Activated CD4-positive, alpha-beta T cell treated with anti-CD3 and anti-CD28 coated beads, Interleukin-2, amount 10 ng/mL, durations not matched to agents 7 days and 5 days (primary cell): Measurements from ENCODE around the gene PROP1. TPM values are rescaled to one million over a fixed set of nuclear protein-coding genes. Genes with fewer than 3 reads are reported as not detected.
"Not testable (repeated sequence)": the region's sequence is repeated elsewhere in the genome, so short reads cannot be mapped to it uniquely, and the experiment has no call there.

Experiments
- CTCF ChIA-PET: fragments of 350-600 bp; sonication (Branson Sonifier 250); formaldehyde crosslinking; loops from one replicate; lab custom pipeline; 2021; ENCODE audit warnings: antibody characterized with exemption; lab: Charles Lee
- POLR2A ChIA-PET: fragments of 350-600 bp; sonication (Branson Sonifier 250); formaldehyde crosslinking; loops from one replicate; lab custom pipeline; 2021; ENCODE audit warnings: antibody characterized with exemption; lab: Charles Lee
- DNase-seq: peaks from one replicate; pipeline ENCODE4 v3.0.0-alpha.2; 2020
- H3K27ac Mint-ChIP-seq: one replicate; pipeline ENCODE4 v1.8.0; 2021; ENCODE audit warnings: mild to moderate bottlenecking, moderate library complexity, mixed read lengths
- H3K27me3 Mint-ChIP-seq: one replicate; pipeline ENCODE4 v1.8.0; 2021; ENCODE audit warnings: mixed read lengths
- H3K36me3 Mint-ChIP-seq: one replicate; pipeline ENCODE4 v1.8.0; 2021; ENCODE audit warnings: low read depth, mixed read lengths
- H3K4me1 Mint-ChIP-seq: one replicate; pipeline ENCODE4 v1.8.0; 2021; ENCODE audit warnings: mixed read lengths
- H3K4me3 Mint-ChIP-seq: one replicate; pipeline ENCODE4 v1.8.0; 2021; ENCODE audit warnings: mild to moderate bottlenecking, moderate library complexity, mixed read lengths
- H3K9me3 Mint-ChIP-seq: one replicate; pipeline ENCODE4 v1.8.0; 2021; ENCODE audit warnings: mixed read lengths
- total RNA-seq, 2 experiments: library from RNA; stranded (reverse); gene quantifications; one replicate each; pipeline ENCODE4 v1.2.3, GENCODE V29; 2021

Gene PROP1
- total RNA-seq, 2 experiments from 2014 or later = not detected

DNA sequence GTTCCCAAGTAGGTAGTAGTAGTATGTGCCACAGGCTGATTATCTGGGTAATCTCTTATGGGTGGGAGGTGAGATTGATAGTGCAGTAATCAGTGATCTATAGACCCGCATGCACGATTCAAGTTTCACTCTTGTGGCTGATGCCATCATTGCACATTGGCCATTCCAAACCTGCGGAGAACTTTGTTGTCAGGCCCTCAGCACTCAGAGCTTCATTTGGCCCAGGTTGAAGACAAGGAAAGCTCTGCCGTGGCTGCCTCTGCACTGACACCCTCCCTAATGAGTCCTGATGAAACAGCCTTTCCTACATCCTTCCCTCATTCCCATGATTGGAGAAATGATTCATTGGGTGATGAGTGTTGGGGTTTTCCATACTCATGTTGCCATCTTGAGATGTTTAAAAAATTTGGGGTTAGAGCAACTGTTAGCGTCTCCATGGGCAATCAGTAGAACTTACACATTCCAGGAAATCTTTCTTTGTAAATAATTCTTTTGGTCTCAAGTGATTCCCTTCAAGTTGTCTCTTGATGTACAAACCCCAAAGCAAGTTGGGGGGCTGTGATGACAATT, 22.9 kb downstream of the PROP1 start:
- H3K4me3 Mint-ChIP-seq = no peak overlapping the region
- POLR2A ChIA-PET = no interaction called here
- H3K9me3 Mint-ChIP-seq = peaks cover 2% of the 10 kb centered on the region
- H3K27me3 Mint-ChIP-seq = no peaks in the 10 kb centered on the region
- DNase-seq = no peak
- CTCF ChIA-PET = no interaction called here
- no peak overlapping the region for H3K27ac Mint-ChIP-seq
- no peaks in the 10 kb centered on the region for H3K4me1 Mint-ChIP-seq
- no peaks in the 10 kb centered on the region for H3K36me3 Mint-ChIP-seq

DNA sequence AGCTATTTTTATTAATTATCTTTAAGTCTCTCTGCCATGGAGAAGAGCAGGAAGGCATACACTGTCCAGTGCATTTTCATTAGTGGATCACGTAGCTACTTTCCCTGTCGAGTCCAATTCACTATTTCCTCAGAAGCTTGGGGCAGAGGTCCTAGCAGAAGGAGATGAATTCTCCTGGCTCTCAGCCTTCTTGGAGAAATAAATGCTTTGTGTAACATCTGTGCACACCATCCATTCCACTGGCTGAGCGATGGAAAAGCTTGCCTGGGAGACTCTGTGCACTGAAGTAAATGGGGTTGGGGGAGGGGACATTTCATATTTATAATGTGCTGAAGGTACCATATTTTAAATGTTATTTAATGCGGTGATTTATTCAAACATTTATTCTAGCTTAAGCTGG, 23.4 kb downstream of the PROP1 start:
- Mint-ChIP-seq H3K4me3 (no peak overlapping the region), H3K4me1 (no peaks in the 10 kb centered on the region), H3K27ac (no peak overlapping the region), H3K27me3 (no peaks in the 10 kb centered on the region), H3K9me3 (peaks cover 2% of the 10 kb centered on the region), H3K36me3 (no peaks in the 10 kb centered on the region)
- ChIA-PET CTCF (interaction anchor here (0.8 kb wide), 1 partner anchor 15 kb away, joined by 3 read pairs; no protein-coding TSS in a partner anchor), POLR2A (no interaction called here)
- DNase-seq = peak; percentile 2

DNA sequence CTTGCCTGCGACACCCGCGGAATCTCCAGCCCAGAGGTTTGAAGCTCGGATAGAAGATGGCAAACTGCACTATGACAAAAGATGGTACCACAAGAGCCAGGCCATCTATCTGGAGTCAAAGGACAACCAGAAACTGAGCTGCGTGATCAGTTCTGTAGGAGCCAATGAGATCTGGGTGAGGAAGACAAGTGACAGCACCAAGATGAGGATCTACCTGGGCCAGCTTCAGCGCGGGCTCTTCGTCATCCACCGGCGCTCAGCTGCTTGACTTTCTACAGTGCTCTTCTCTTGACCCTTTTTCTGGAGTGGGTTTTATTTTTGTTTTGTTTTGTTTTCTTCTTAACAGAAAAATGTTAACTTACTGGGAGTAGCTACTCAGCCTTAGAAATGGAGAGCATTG, 24.0 kb downstream of the PROP1 start:
- H3K36me3 Mint-ChIP-seq, POLR2A ChIA-PET, H3K4me3 Mint-ChIP-seq, H3K27ac Mint-ChIP-seq, H3K9me3 Mint-ChIP-seq, H3K4me1 Mint-ChIP-seq, H3K27me3 Mint-ChIP-seq: not testable (repeated sequence)
- peak; percentile 2 for DNase-seq
- CTCF ChIA-PET = interaction anchor here (0.8 kb wide), 1 partner anchor 15 kb away, joined by 3 read pairs; no protein-coding TSS in a partner anchor

DNA sequence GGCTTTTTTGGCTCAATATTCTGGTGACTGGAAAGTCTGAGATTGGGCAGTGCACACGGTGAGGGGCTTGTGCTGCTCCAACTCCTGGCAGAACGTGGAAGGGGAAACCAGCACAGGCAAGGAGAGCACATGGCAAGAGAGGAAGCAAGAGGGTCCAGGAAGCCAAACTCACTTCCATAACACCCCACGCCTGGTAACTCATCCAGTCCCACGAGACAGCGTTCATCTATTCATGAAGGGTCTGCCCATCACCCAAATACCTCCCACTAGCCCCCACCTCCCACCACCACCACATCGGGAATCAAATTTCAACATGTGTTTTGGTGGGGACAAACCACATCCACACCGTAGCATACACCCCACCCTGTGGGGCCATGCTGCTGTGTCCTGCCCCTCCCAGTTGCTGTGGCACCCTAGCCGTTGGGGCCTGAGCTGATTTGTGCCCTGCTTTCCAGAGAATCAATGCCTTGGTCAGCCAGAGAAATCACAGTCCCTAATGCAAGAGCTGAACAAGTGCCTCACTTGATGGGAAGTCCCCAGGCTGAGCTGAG, 27.3 kb downstream of the PROP1 start:
- Mint-ChIP-seq H3K4me1 (no peaks in the 10 kb centered on the region), H3K27me3 (no peaks in the 10 kb centered on the region), H3K27ac (no peak overlapping the region), H3K9me3 (no peaks in the 10 kb centered on the region), H3K36me3 (no peaks in the 10 kb centered on the region), H3K4me3 (no peak overlapping the region)
- POLR2A ChIA-PET = no interaction called here
- CTCF ChIA-PET = no interaction called here
- DNase-seq = peak; percentile 3

DNA sequence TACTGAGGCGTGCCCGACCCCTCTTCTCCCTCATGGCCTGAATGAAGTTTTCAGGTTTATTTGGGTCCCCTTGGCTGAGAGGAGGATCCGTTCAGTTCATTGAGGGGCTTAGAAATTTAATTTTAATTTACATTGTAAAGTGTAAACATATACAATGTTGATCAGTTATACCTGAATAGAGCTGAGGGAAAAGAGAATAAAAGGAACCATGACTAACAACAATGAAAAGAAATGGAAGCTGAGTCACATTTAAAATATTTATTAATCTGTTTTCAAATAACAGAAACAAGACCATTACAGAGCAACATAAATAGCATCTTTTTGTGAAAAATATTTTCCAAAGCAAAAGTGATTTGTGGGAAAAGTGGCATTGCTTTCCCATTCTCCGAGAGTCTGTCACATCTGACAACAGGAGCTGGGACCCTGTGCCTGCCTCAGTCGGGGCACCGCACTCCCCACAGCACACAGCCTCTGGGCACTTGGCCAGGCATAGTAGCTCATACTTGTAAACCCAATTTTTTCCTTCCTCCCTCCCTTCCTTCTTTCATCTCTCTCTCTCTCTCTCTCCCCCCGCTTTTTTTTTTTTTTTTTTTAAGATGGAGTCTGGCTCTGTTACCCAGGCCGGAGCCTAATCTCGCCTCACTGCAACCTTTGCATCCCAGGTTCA, 28.7 kb downstream of the PROP1 start:
- CTCF ChIA-PET = interaction anchor here (0.6 to 0.7 kb wide), 3 partner anchors 12 to 188 kb away, joined by 3 to 6 read pairs (median 3); no protein-coding TSS in a partner anchor
- no peak for DNase-seq
- POLR2A ChIA-PET = no interaction called here
- Mint-ChIP-seq H3K4me1 (no peaks in the 10 kb centered on the region), H3K9me3 (no peaks in the 10 kb centered on the region), H3K27me3 (no peaks in the 10 kb centered on the region), H3K36me3 (no peaks in the 10 kb centered on the region), H3K27ac (no peak overlapping the region), H3K4me3 (no peak overlapping the region)

DNA sequence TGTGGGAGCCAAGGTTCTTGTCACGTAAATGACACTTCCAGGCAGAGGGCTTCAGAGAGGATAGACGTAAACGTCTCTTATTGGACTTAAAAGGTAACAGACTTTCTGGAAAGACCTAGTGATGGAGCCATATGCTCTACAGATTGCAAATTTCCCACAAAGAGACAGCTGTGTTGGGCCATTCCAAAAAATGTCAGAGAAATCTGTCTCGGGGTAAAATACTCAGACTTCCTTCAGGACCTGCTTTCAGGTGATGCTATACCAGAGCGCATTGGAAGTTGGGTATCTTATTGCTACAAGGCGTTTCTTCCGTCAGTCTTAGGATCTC, 29.2 kb downstream of the PROP1 start:
- DNase-seq = no peak
- Mint-ChIP-seq H3K36me3 (no peaks in the 10 kb centered on the region), H3K9me3 (no peaks in the 10 kb centered on the region), H3K27me3 (no peaks in the 10 kb centered on the region), H3K4me3 (no peak overlapping the region), H3K4me1 (no peaks in the 10 kb centered on the region), H3K27ac (no peak overlapping the region)
- ChIA-PET CTCF (no interaction called here), POLR2A (no interaction called here)

DNA sequence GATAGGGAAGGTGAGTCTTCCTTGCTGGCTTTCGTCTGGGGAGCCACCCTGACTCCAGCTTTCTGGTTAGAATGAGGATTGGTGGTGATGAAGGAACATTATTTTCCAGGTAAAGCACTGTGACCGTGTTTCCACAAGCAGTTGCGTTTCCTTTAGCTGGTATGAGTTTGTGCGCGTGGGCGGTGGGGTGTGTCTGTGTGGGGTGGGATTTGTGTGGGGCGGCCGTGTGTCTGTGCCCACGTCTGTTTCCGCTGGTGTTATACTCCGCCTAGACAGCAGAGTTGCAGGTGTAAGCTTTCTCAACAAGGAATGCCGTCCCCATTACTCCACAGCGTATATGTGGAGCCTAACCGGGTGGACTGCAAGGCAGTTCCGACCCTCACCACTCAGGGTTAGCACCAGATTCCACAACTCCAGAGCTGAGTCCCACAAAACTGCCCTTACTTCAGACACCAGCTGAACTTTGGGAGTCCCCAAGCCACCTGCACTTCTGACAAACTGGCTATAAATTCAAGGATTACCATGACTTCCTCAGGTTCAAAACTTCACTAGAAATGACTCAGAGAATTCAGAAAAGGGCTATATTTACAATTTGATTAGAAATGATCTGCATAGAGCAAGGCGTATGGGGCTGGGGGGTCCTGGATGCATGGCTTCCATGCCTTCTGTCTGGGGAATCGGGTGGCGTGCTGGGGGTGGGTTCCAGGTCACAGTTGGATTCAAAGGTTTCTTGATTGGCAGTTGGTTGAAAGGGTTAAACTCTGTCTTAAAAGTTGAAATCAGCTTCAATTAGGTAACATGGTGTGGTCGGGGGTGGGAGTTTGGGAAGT, 29.8 kb downstream of the PROP1 start:
- POLR2A ChIA-PET = no interaction called here
- H3K4me3 Mint-ChIP-seq = no peak overlapping the region

DNA sequence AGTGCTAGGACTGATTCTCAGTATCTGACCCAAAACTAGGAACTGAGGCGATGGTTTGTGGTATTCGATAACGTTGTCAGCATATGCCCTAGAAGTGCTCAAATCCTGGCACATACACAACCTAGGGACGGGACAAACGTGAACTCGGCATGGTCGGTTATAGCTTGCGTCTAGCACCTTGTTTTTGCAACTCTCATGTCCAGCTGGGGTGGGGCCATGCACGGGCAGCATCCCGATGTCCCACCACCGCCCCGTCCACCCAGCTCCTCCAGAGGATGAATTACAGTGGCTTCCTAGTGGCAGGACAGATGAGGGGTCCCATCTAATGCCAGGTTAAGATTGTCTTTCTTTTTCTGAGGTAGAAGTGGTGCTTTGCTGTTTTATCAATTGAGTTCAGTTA, 31.6 kb downstream of the PROP1 start:
- H3K27me3 Mint-ChIP-seq = no peaks in the 10 kb centered on the region
- no peak overlapping the region for H3K4me3 Mint-ChIP-seq
- H3K27ac Mint-ChIP-seq = no peak overlapping the region
- CTCF ChIA-PET = no interaction called here
- H3K4me1 Mint-ChIP-seq = no peaks in the 10 kb centered on the region
- peaks cover 6% of the 10 kb centered on the region for H3K9me3 Mint-ChIP-seq
- DNase-seq = no peak
- H3K36me3 Mint-ChIP-seq = peaks cover 7% of the 10 kb centered on the region
- POLR2A ChIA-PET = interaction anchor here (0.6 kb wide), 1 partner anchor 30 kb away, joined by 3 read pairs; no protein-coding TSS in a partner anchor

More for the DNA sequence above, 29.8 kb downstream of the PROP1 start:
- no peaks in the 10 kb centered on the region for H3K36me3 Mint-ChIP-seq
- H3K4me1 Mint-ChIP-seq = no peaks in the 10 kb centered on the region
- peaks cover under 1% of the 10 kb centered on the region for H3K9me3 Mint-ChIP-seq
- H3K27ac Mint-ChIP-seq = no peak overlapping the region
- no peaks in the 10 kb centered on the region for H3K27me3 Mint-ChIP-seq
- DNase-seq = no peak
- CTCF ChIA-PET = no interaction called here

DNA sequence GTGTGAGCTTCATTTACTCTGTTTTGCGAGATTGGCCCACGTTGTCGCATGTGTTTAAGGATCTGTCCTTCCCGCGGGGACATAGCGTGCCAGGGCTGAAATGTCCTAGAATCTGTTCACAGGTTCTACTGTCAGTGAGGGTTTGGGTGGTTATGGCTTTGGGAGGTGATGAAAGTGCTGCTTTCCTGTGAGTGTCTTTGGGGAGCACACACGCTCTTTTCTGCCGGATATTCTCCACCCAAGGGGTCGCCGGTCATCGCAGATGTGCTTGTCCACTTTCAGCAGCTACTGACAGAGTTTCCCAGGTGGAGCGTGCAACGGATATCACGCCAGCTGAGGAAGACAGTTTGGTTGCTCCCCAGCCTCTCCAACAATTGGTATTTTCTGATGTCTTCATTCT, 32.1 kb downstream of the PROP1 start:
- no peak overlapping the region for H3K27ac Mint-ChIP-seq
- ChIA-PET POLR2A (no interaction called here), CTCF (no interaction called here)
- H3K4me3 Mint-ChIP-seq = no peak overlapping the region
- DNase-seq = no peak
- H3K9me3 Mint-ChIP-seq = peaks cover 6% of the 10 kb centered on the region
- peaks cover 7% of the 10 kb centered on the region for H3K36me3 Mint-ChIP-seq
- H3K4me1 Mint-ChIP-seq = no peaks in the 10 kb centered on the region
- no peaks in the 10 kb centered on the region for H3K27me3 Mint-ChIP-seq

DNA sequence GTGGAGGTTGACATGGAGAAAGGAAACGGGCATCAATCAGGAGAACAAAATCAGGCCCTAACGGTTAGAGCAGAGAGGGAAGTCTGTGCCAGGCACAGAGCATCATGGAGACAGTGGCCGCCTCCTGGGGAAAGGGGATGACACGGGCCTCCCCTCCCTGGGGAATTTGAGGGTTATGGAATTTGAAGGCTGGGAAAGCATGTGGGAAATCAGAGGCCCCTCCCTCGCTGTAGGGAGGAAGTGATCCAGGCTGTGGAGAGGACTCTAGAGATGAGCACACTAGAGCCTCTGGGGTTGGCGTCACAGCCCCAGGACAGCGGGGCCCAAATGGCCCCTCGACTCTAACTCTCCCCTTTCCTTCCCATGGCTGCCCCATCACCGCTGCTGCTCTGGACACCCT, 36.7 kb downstream of the PROP1 start:
- ChIA-PET POLR2A (no interaction called here), CTCF (no interaction called here)
- H3K4me1 Mint-ChIP-seq = no peaks in the 10 kb centered on the region
- H3K36me3 Mint-ChIP-seq = peaks cover 7% of the 10 kb centered on the region
- DNase-seq = no peak
- H3K27me3 Mint-ChIP-seq = no peaks in the 10 kb centered on the region
- H3K9me3 Mint-ChIP-seq = peaks cover 6% of the 10 kb centered on the region
- no peak overlapping the region for H3K27ac Mint-ChIP-seq
- no peak overlapping the region for H3K4me3 Mint-ChIP-seq

DNA sequence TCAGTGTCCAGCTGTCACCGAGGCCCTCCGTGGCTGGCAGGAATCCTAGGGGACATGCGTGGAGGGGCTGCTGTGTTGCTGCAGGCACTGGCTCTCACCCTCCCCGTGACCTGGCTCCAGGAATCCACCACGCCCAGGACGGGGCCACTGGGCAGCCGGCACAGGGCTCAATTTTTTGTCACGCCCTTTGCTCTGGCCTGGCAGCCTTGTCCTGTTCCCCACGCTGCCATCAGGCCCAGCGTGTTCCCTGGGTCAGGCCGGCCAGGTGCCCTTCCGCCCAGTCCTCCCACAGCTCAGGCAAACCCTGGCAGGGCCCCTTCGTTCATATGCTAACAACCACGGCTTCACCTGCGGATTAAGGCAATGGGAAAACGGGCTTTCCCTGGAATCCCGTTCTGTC, 37.3 kb downstream of the PROP1 start:
- ChIA-PET CTCF (no interaction called here), POLR2A (no interaction called here)
- H3K27me3 Mint-ChIP-seq = no peaks in the 10 kb centered on the region
- H3K9me3 Mint-ChIP-seq = peaks cover 6% of the 10 kb centered on the region
- no peaks in the 10 kb centered on the region for H3K4me1 Mint-ChIP-seq
- no peak overlapping the region for H3K4me3 Mint-ChIP-seq
- no peak overlapping the region for H3K27ac Mint-ChIP-seq
- H3K36me3 Mint-ChIP-seq = peaks cover 7% of the 10 kb centered on the region
- no peak for DNase-seq

DNA sequence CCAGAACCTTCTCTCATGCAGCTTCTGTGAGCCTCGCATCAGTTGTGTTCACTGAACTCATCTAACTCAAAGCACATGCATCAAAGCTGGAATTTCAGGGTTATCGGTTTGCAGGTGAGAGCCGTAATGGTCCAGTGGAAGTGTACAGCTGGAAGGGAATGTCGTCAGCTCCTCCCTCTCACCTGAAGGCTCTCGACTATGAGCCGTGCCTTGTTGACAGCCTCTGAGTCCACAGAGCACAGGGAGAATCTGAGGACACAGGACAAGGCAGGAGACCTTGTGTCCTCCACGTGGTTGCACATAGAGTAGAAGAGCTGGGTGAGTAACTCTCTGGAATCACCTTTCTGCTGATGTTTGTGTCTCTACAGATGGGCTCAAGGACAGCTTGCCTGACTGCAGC, 38.8 kb downstream of the PROP1 start:
- ChIA-PET POLR2A (no interaction called here), CTCF (no interaction called here)
- H3K4me1 Mint-ChIP-seq = no peaks in the 10 kb centered on the region
- peaks cover 7% of the 10 kb centered on the region for H3K36me3 Mint-ChIP-seq
- no peaks in the 10 kb centered on the region for H3K27me3 Mint-ChIP-seq
- no peak overlapping the region for H3K4me3 Mint-ChIP-seq
- no peak for DNase-seq
- H3K9me3 Mint-ChIP-seq = peaks cover 6% of the 10 kb centered on the region
- H3K27ac Mint-ChIP-seq = no peak overlapping the region

DNA sequence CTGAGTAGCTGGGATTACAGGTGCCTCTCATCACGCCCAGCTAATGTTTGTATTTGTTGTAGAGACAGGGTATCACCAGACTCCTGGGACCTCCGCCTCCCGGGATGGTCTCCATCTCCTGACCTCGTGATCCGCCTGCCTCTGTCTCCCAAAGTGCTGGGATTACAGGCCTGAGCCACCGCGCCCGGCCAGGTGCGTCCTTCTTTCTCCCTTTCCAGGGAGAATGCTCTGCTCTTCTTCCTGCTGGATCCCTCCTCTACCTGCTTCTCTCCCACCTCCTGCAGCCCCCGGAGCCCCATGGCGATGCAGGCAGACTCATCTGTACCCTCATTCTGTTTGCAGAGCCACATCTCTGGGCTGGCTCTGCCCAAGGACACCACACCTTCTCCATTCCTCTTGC, 42.9 kb downstream of the PROP1 start:
- CTCF ChIA-PET, POLR2A ChIA-PET: not testable (repeated sequence)

More for the DNA sequence above, 42.9 kb downstream of the PROP1 start:
- H3K27me3 Mint-ChIP-seq, DNase-seq, H3K4me3 Mint-ChIP-seq, H3K36me3 Mint-ChIP-seq, H3K27ac Mint-ChIP-seq, H3K9me3 Mint-ChIP-seq, H3K4me1 Mint-ChIP-seq: not testable (repeated sequence)
